ENCODE results near the gene QKI.
"Not testable (repeated sequence)": the region's sequence is repeated elsewhere in the genome, so short reads cannot be mapped to it uniquely, and the experiment has no call there.

QKI gene

DNA sequence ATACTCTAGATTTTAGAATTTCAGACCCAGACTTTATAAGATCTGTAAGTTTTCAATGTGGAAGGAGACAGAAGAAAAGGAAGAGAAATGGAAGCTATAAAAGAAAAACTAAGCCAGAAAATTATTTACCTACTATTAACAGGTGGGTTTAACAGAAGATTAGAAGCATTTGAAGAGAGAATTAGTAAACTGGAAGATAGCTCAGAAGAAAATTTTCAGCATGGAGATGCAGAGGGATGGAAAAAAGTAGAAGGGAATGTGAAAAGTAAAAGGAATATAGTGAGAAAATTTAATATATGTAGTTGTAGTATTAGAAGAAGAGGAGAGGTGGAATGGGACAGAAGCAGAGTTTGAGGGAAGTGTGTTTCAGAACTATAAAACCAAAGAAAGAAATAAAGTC is 56.1 kb downstream of the QKI start:
- H3K4me3 ChIP-seq (ENCODE audit: low read depth, low read length): no peak overlapping the region
- H3K36me3 ChIP-seq (ENCODE audit: control insufficient read depth, insufficient read depth, low read length): no peaks in the 10 kb centered on the region
- no peaks in the 10 kb centered on the region for H3K27me3 ChIP-seq (ENCODE audit: control insufficient read depth, insufficient read depth, low read length)
- no peaks in the 10 kb centered on the region for H3K4me1 ChIP-seq (ENCODE audit: control insufficient read depth, insufficient read depth, low read length)
- no peak overlapping the region for H3K9ac ChIP-seq (ENCODE audit: low read depth, low read length)
- H3K9me3 ChIP-seq (ENCODE audit: control insufficient read depth, insufficient read depth, low read length): no peaks in the 10 kb centered on the region

DNA sequence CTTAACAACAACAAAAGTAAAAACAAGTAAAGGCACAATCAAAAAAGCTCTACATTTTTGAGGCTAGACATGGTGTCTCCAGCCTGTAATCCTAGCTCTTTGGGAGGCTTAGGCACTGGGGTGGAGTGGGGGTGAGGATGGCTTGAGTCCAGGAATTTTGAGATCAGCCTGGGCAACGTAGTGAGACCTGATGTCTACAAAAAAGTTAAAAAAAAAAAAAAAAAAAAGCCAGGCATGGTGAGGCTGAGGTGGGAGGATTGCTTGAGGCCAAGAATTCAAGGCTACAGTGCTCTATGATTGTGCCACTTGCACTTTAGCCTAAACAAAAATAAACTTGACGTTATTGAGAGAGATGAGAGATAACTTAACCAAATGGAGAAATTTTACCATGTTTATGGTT is 60.1 kb downstream of the QKI start:
- Histone ChIP-seq H3K4me3 (ENCODE audit: low read depth, low read length) (no peak overlapping the region), H3K27me3 (ENCODE audit: control insufficient read depth, insufficient read depth, low read length) (no peaks in the 10 kb centered on the region), H3K9ac (ENCODE audit: low read depth, low read length) (no peak overlapping the region), H3K4me1 (ENCODE audit: control insufficient read depth, insufficient read depth, low read length) (no peaks in the 10 kb centered on the region), H3K36me3 (ENCODE audit: control insufficient read depth, insufficient read depth, low read length) (no peaks in the 10 kb centered on the region), H3K9me3 (ENCODE audit: control insufficient read depth, insufficient read depth, low read length) (no peaks in the 10 kb centered on the region)

DNA sequence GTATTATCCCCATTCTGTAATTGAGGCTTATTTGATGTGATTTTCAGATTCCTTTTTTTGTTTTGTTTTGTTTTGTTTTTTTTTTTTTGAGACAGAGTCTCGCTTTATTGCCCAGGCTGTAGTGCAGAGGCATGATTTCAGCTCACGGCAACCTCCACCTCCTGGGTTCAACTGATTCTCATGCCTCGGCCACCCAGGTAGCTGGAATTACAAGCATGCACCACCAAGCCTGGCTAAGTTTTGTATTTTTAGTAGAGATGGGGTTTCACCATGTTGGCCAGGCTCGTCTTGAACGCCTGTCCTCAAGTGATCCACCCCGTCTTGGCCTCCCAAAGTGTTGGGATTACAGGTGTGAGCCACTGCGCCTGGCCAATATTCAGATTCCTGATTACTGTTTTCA is 62.4 kb downstream of the QKI start:
- not testable (repeated sequence) for H3K9me3 ChIP-seq (ENCODE audit: control insufficient read depth, insufficient read depth, low read length); H3K27me3 ChIP-seq (ENCODE audit: control insufficient read depth, insufficient read depth, low read length); H3K4me1 ChIP-seq (ENCODE audit: control insufficient read depth, insufficient read depth, low read length); H3K9ac ChIP-seq (ENCODE audit: low read depth, low read length); H3K36me3 ChIP-seq (ENCODE audit: control insufficient read depth, insufficient read depth, low read length); H3K4me3 ChIP-seq (ENCODE audit: low read depth, low read length)

DNA sequence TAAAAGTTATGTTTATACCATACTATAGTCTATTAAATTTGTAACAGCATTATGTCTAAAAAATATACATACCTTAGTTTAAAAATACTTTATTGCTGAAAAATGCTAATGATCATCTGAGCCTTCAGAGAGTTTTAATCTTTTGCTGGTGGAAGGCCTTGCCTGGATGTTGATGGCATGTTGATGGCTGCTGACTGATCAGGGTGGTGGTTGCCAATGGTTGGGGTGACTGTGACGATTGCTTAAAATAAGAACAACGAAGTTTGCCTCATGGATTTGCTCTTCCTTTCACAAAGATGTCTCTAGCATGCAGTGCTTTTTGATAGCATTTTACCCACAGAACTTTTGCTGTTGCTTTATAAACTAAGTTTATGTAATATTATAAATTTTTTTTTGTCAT is 68.6 kb downstream of the QKI start:
- H3K27me3 ChIP-seq (ENCODE audit: control insufficient read depth, insufficient read depth, low read length): no peaks in the 10 kb centered on the region
- H3K4me3 ChIP-seq (ENCODE audit: low read depth, low read length): no peak overlapping the region
- H3K4me1 ChIP-seq (ENCODE audit: control insufficient read depth, insufficient read depth, low read length): peaks cover 3% of the 10 kb centered on the region
- H3K36me3 ChIP-seq (ENCODE audit: control insufficient read depth, insufficient read depth, low read length): no peaks in the 10 kb centered on the region
- no peaks in the 10 kb centered on the region for H3K9me3 ChIP-seq (ENCODE audit: control insufficient read depth, insufficient read depth, low read length)
- no peak overlapping the region for H3K9ac ChIP-seq (ENCODE audit: low read depth, low read length)

DNA sequence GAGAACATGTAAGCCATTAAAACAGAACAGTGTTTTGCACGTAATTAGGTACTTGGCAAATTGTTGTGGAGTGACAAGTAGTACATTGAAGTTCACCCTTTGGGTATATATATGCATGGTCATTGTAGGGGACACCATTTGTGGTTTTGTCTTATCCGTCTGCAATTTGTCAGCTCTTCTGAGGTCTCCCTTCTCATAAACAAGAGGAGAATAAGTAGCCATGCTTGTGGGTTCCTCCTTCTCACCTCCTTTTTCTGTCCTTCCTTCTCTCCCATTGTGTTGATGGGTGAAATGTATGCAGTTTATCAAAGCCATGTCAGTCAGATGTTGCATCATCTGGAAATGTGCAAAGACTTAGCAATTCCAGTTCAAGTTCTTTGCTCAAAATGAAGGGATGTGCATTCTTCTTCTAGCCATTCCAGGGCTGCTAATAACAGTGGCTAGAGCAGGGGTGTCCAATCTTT is 70.9 kb downstream of the QKI start:
- no peaks in the 10 kb centered on the region for H3K27me3 ChIP-seq (ENCODE audit: control insufficient read depth, insufficient read depth, low read length)
- no peaks in the 10 kb centered on the region for H3K36me3 ChIP-seq (ENCODE audit: control insufficient read depth, insufficient read depth, low read length)
- H3K4me3 ChIP-seq (ENCODE audit: low read depth, low read length): no peak overlapping the region
- H3K9ac ChIP-seq (ENCODE audit: low read depth, low read length): no peak overlapping the region
- no peaks in the 10 kb centered on the region for H3K9me3 ChIP-seq (ENCODE audit: control insufficient read depth, insufficient read depth, low read length)
- peaks cover 6% of the 10 kb centered on the region for H3K4me1 ChIP-seq (ENCODE audit: control insufficient read depth, insufficient read depth, low read length)

DNA sequence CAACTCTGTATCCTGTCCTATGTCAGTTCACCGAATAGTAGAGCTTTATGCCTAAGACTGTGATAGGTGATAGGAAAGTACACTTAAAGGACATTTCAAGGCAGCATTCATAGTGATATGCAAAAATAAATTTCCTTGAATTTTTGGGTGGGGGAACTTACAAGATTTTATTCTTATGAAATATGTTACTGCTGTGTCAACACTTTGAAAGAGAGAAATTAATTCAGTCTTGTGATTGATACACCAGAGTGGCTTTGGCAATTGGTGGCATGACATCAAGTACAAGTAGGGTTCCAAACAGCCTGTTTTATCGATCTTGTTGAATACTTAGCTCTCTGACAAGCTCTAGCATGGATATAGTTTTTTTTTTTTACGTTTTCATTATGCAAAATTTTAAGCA is 72.3 kb downstream of the QKI start:
- H3K36me3 ChIP-seq (ENCODE audit: control insufficient read depth, insufficient read depth, low read length): no peaks in the 10 kb centered on the region
- H3K9ac ChIP-seq (ENCODE audit: low read depth, low read length): no peak overlapping the region
- H3K4me3 ChIP-seq (ENCODE audit: low read depth, low read length): no peak overlapping the region
- H3K4me1 ChIP-seq (ENCODE audit: control insufficient read depth, insufficient read depth, low read length): peaks cover 10% of the 10 kb centered on the region
- H3K27me3 ChIP-seq (ENCODE audit: control insufficient read depth, insufficient read depth, low read length): no peaks in the 10 kb centered on the region
- H3K9me3 ChIP-seq (ENCODE audit: control insufficient read depth, insufficient read depth, low read length): no peaks in the 10 kb centered on the region

DNA sequence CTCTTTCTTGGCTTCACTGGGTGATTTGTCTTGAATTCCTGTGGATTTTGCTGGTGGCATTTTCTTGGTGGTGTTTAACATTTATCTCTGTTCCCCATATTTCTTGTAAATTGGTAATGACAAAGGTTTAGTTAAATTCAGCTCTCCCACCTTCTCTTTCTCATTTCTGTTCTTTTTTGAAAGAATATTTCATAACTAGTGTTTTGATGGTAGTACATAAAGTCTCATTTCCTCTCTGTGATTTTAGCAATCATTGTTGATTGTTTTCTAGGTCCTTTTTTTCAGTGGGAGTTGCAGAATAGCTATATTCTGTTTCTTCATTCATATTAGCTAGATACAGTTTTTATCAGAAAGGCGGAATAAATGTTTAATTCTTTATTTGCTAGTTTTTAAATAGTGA is 73.1 kb downstream of the QKI start:
- no peak overlapping the region for H3K9ac ChIP-seq (ENCODE audit: low read depth, low read length)
- no peak overlapping the region for H3K4me3 ChIP-seq (ENCODE audit: low read depth, low read length)
- peaks cover 10% of the 10 kb centered on the region for H3K4me1 ChIP-seq (ENCODE audit: control insufficient read depth, insufficient read depth, low read length)
- H3K27me3 ChIP-seq (ENCODE audit: control insufficient read depth, insufficient read depth, low read length): no peaks in the 10 kb centered on the region
- H3K9me3 ChIP-seq (ENCODE audit: control insufficient read depth, insufficient read depth, low read length): no peaks in the 10 kb centered on the region
- no peaks in the 10 kb centered on the region for H3K36me3 ChIP-seq (ENCODE audit: control insufficient read depth, insufficient read depth, low read length)

DNA sequence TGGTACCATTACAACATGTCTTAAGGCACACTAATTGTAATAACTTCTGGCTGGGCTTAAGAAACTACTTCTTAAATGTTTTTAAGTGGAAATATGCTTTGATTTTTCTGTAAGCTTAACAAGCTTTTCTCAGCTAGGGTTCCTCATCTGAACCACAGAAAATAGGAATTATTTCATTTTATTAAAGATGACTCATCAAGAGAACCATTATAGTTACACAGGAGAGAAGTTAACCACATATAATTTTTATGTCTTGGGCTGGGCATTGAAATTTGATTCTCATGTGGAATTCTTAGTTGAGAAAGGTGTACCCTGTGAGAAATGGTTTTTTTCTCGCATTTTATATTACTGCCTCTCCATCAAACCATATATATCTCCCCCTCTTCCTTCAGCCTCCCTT is 75.1 kb downstream of the QKI start:
- Histone ChIP-seq H3K36me3 (ENCODE audit: control insufficient read depth, insufficient read depth, low read length) (no peaks in the 10 kb centered on the region), H3K4me1 (ENCODE audit: control insufficient read depth, insufficient read depth, low read length) (peaks cover 10% of the 10 kb centered on the region)

DNA sequence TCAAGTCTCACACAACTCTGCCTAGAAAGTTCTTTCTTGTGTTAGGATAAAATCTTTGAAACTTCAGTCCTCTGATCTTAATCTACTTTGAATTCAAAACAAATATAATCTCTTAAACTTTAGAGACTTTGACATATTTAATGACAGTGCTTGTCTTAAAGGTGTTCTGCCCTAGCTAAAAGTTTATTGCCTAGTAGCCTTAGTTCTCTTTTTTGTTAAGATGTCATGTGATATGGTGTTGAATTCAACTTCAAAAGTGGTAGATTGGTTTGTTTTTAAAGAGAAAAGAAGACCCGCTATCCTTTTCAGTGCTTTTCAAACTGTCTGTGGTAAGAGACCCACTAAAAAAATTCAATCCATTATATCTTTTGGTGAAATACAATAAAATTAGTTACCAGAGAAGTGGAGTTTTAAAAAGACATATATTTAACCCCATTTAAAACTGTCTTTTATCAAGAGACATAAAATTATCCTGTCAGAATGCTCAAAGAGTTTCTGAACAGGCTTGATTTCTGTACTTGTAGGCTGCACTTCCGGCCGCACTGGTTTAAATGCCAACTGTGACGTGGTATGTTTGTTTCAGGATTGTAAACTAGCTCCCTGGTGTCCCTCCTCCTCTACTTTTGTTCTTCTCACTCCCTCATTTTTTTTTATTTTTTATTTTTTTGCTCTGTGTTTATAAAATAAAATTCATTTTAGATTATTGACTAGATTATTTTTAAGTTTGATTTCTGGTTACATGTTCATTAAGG is 76.5 kb downstream of the QKI start:
- Histone ChIP-seq H3K4me3 (ENCODE audit: low read depth, low read length) (no peak overlapping the region), H3K27me3 (ENCODE audit: control insufficient read depth, insufficient read depth, low read length) (no peaks in the 10 kb centered on the region), H3K36me3 (ENCODE audit: control insufficient read depth, insufficient read depth, low read length) (no peaks in the 10 kb centered on the region), H3K9me3 (ENCODE audit: control insufficient read depth, insufficient read depth, low read length) (no peaks in the 10 kb centered on the region), H3K9ac (ENCODE audit: low read depth, low read length) (no peak overlapping the region), H3K4me1 (ENCODE audit: control insufficient read depth, insufficient read depth, low read length) (peaks cover 10% of the 10 kb centered on the region)

More for the DNA sequence above, 75.1 kb downstream of the QKI start:
- H3K9ac ChIP-seq (ENCODE audit: low read depth, low read length): no peak overlapping the region
- no peak overlapping the region for H3K4me3 ChIP-seq (ENCODE audit: low read depth, low read length)
- no peaks in the 10 kb centered on the region for H3K27me3 ChIP-seq (ENCODE audit: control insufficient read depth, insufficient read depth, low read length)
- no peaks in the 10 kb centered on the region for H3K9me3 ChIP-seq (ENCODE audit: control insufficient read depth, insufficient read depth, low read length)

DNA sequence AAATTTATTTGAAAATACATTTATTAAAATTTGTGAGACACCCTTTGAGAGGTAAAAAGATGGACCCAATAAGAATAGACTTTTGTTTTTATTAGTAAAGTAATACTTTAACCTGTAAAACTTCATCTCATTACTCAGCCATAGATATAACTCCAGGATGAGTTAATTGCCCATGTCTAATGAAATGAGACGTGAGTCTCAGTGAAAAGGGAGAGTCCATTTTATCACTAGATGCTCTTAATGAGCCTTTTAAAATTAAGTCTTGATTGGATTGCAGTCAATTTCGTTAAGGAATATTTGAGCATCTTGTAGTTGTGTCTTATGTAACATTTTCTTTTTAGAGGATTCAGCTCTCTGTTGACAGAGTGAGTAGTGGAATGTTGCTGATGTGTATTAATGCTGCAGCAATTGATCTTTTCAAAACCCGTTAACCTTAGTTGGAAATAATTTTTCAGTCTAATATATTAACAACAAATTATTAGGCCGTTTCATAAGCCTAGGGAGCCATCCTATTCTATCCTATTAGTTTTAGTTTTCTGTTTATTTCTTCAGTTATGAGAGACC is 77.3 kb downstream of the QKI start:
- Histone ChIP-seq H3K9me3 (ENCODE audit: control insufficient read depth, insufficient read depth, low read length) (no peaks in the 10 kb centered on the region), H3K4me1 (ENCODE audit: control insufficient read depth, insufficient read depth, low read length) (peaks cover 10% of the 10 kb centered on the region), H3K27me3 (ENCODE audit: control insufficient read depth, insufficient read depth, low read length) (no peaks in the 10 kb centered on the region), H3K36me3 (ENCODE audit: control insufficient read depth, insufficient read depth, low read length) (no peaks in the 10 kb centered on the region), H3K9ac (ENCODE audit: low read depth, low read length) (no peak overlapping the region), H3K4me3 (ENCODE audit: low read depth, low read length) (no peak overlapping the region)

DNA sequence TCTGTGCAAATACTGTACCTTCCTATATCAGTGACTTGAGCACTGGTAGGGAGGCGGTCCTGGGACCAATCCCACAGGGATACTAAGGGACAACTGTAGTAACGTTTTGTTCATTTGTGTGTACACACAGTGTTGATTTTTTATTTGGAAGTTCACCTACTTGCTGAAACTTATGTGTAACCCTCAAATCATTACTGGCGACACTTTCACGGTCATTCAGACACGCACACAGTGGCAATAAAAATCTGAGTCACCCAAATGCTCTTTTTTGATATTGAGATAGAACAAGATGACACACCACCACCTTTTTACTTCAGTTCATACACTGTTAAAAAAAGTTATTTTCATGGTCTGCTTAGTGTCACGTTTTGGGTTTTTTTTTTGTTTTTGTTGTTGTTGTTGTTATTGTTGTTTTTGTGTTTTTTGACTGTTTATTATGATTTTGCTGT is 79.8 kb downstream of the QKI start:
- Histone ChIP-seq H3K9me3 (ENCODE audit: control insufficient read depth, insufficient read depth, low read length) (no peaks in the 10 kb centered on the region), H3K9ac (ENCODE audit: low read depth, low read length) (no peak overlapping the region), H3K4me3 (ENCODE audit: low read depth, low read length) (no peak overlapping the region), H3K27me3 (ENCODE audit: control insufficient read depth, insufficient read depth, low read length) (no peaks in the 10 kb centered on the region), H3K4me1 (ENCODE audit: control insufficient read depth, insufficient read depth, low read length) (peaks cover 5% of the 10 kb centered on the region), H3K36me3 (ENCODE audit: control insufficient read depth, insufficient read depth, low read length) (no peaks in the 10 kb centered on the region)

DNA sequence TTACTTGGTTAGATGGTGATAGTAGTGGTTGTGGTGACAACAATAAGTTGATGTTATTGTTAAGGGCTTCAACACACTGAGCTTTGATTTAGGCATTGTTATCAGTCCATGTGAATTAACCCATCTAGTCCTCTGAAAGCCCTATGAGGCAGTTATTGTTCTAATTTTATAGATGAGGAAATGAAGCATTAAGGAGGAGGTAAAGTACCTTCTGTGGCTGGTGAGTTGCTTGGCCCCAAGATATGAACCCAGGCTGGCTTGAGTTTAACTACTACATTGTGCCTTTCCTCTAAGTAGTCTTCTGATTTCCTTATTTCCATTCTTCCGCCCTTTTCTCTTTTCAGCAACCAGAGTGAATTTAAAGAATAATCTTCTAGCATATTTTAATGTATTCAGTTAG is 81.7 kb downstream of the QKI start:
- H3K36me3 ChIP-seq (ENCODE audit: control insufficient read depth, insufficient read depth, low read length): no peaks in the 10 kb centered on the region
- no peaks in the 10 kb centered on the region for H3K4me1 ChIP-seq (ENCODE audit: control insufficient read depth, insufficient read depth, low read length)
- H3K9me3 ChIP-seq (ENCODE audit: control insufficient read depth, insufficient read depth, low read length): no peaks in the 10 kb centered on the region
- H3K9ac ChIP-seq (ENCODE audit: low read depth, low read length): no peak overlapping the region
- no peaks in the 10 kb centered on the region for H3K27me3 ChIP-seq (ENCODE audit: control insufficient read depth, insufficient read depth, low read length)
- no peak overlapping the region for H3K4me3 ChIP-seq (ENCODE audit: low read depth, low read length)
